MG63 (cell line): ENCODE data around the gene HMGB3. TPM values are rescaled to one million over a fixed set of nuclear protein-coding genes. Genes with fewer than 3 reads are reported as not detected.
"Not testable (repeated sequence)": the region's sequence is repeated elsewhere in the genome, so short reads cannot be mapped to it uniquely, and the experiment has no call there.

ENCODE experiments used
- DNase-seq: peaks from one replicate; pipeline ENCODE4 v3.0.0-alpha.2; 2020
- H3K27me3 ChIP-seq: fragments of 250-450 bp; sonication (Bioruptor Pico); 2 replicates; pipeline ENCODE4 v1.5.1; 2020; ENCODE audit warnings: mild to moderate bottlenecking, moderate library complexity
- H3K36me3 ChIP-seq: fragments of 250-450 bp; sonication (Bioruptor Pico); 2 replicates; pipeline ENCODE4 v1.5.1; 2020; ENCODE audit warnings: mild to moderate bottlenecking, moderate library complexity
- H3K4me3 ChIP-seq: fragments of 250-450 bp; sonication (Bioruptor Pico); 2 replicates; pipeline ENCODE4 v1.5.1; 2020; ENCODE audit warnings: mild to moderate bottlenecking, moderate library complexity
- H3K9me3 ChIP-seq: fragments of 250-450 bp; sonication (Bioruptor Pico); 2 replicates; pipeline ENCODE4 v1.5.1; 2020; ENCODE audit warnings: mild to moderate bottlenecking, moderate library complexity
- total RNA-seq: library from RNA; depleted of rRNA; stranded (reverse); fragments of >200 nt; shearing (Covaris generic); gene quantifications from 2 replicates; pipeline ENCODE4 v1.2.3, GENCODE V29; 2014; ENCODE audit warnings: low replicate concordance

HMGB3 gene
- total RNA-seq, 1 experiment from 2014 or later = 7.0 TPM

DNA sequence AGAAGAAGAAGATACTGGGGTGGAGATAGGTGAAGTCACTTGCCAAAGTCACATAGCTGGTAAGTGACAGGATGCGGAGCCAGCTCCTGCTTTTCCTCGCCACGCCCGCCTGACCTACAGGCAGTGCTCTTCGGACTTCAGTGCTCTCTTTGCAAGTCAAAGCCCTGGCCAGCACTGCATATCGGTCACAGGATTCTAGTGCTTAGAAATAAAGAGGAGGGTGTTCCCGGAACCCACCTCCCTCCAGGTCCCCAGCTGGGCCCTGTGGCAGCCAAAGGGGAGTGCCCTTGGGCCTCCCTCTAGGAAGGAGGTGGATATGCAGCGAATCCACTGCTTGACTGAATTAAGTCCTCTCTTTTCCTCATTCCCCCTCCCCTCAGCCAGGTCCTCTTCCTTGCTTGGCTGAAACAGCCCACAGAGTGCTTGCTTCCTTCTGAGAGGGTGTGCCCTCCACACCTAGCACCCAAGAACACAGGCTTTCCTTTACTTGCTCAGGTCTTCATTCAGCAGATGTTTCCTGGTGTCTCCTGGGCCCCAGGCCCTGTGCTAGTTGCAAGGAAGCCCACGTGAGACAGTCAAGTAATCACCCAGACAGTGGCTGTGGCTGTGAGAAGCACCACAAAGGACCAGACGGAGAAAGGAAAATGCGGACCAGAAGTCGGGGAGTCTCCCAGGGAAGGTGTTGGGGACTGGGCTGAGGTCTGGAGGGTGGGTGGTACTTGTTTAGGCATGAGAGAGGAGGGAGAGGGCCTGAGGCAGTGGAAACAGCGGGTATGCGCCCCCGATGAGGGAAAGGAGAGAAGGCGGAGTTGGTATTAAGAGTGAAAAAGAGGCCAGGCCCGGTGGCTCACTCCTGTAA lies 14.0 kb upstream of the HMGB3 start:
- H3K9me3 ChIP-seq = no peaks in the 10 kb centered on the region
- DNase-seq = no peak
- no peak overlapping the region for H3K4me3 ChIP-seq
- no peaks in the 10 kb centered on the region for H3K36me3 ChIP-seq
- no peaks in the 10 kb centered on the region for H3K27me3 ChIP-seq

DNA sequence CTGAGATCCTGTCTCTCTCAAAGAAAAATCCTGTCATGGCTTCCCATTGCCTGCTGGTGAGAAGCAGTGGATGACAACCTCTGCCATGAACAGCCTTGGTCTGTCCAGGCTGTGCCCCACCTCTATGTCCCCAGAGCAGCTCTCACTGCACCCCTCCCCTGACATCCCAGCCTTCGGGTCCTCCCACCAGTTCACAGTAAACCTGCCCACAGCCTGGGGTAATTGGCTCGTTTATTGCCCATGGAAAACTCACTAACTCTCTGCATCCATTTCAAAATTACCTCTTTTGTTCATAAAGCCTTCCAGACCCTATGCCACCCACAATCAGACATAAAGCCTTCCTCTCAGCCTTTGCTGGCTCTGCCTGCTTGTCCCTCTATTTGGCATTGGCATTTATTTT lies 10.7 kb upstream of the HMGB3 start:
- no peak for DNase-seq
- Histone ChIP-seq H3K27me3 (no peaks in the 10 kb centered on the region), H3K4me3 (no peak overlapping the region), H3K9me3 (no peaks in the 10 kb centered on the region), H3K36me3 (no peaks in the 10 kb centered on the region)

DNA sequence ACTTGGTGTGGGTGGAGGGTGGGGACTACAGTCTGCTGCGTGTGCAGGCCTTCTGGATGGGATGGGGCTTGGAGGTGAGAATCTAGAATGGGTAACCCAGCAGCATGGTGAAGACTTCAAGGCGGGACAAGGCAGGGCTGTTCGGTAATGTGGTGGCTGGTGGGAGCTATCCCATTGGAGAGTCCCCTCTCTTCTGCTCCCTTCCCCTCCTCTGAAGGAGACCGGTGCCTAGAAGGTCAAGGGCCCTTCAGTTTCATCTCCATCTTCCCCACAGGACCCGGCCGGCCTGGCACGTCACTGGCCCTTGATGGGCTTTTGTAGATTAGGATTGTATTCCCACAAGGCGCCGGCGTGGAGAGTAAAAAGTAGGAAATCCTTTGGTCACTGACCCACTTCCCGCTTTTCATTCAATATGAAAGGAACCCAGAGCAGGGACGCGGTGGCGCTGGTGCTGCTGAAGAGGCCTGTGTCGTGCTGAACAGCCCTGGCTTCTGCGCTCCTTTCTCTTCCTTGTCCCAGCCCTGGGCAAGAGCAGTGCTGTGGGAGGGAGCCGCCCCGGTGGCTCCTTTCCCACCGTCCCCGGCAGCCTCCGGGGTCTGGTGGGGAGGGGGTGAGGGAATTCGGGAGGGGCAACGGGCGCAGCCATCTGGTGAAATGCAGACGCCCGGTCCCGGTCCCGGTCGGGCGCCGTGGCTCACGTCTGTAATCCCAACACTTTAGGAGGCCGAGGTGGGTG lies 7.3 kb upstream of the HMGB3 start:
- no peak for DNase-seq
- Histone ChIP-seq H3K4me3 (no peak overlapping the region), H3K9me3 (no peaks in the 10 kb centered on the region), H3K27me3 (no peaks in the 10 kb centered on the region), H3K36me3 (no peaks in the 10 kb centered on the region)

DNA sequence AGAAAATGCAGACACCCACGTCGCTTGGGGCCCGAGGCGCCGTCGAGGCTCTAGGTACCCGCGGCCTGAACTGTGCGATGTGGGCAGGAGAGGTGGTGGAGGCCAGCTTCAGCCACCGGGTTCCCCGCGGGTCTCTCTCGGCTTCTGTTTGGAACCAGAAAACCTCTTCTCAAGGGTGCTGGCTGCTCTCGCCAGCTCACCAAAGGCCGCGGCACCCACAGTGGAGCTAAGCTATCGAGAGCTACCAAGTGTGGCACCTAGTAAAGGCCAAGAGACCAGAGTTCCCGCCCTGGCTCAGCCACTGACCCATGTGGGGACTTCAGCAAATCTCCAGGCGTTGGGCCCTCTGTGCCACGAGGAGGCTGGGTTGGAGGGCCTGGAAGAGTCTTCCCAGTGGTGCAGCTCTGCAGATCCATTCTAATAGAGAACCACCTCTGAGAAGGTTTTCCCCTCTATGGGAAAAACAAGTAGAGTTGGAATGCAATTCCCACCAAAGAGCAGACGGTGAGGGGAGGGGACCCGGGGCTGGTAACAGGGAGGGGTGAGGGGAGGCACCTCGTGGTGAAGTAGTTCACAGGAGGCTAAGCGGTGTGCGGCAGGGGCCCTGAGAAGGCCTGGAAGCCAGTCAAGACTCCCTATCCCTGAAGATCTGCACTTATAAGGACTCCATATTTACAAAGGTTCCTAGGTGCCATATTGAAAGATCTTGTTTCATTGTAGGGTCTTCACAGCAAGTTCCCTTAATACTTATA lies 5.5 kb upstream of the HMGB3 start:
- H3K4me3 ChIP-seq = no peak overlapping the region
- H3K27me3 ChIP-seq = no peaks in the 10 kb centered on the region
- DNase-seq = no peak
- no peaks in the 10 kb centered on the region for H3K9me3 ChIP-seq
- H3K36me3 ChIP-seq = no peaks in the 10 kb centered on the region

DNA sequence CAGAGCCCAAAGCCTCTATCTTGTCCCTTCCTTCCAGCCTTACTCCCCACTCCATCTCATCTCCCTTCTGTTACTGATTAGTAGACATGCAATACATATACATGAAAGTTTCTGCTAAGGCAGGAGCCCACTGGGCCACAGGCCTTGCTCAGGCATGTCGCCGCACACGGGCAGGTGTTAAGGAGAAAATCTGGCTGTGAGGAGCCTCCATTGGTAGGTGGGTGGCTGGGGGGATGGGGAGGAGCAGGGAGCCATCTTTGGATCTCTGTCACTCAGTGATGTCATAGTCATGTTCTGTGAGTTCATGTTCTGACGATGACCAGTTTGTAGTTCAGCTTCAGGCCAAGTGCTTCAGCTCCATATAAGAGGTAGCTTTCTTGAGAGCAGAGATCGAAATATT lies 2.9 kb upstream of the HMGB3 start:
- Histone ChIP-seq H3K4me3 (no peak overlapping the region), H3K36me3 (no peaks in the 10 kb centered on the region), H3K27me3 (no peaks in the 10 kb centered on the region), H3K9me3 (no peaks in the 10 kb centered on the region)
- no peak for DNase-seq

DNA sequence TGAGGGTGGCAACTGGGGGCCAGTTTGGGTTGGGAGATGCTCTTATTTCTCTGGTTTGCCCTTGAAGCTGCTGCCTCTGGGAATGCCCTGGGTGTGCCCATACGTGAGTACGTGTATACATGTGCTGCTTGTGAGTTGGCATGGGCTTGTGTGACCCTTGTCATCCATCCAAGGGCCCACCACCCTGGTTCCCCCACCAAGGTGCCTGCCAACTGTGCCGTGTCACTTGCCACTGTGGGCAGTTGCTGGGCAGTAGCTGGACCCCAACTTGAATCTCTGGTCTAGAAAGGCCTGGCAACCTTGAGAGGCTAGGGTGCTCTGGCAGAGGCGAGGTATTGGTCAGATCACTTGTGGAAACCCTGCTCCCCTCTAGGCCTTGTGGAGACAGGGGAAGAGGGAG lies 2.4 kb upstream of the HMGB3 start:
- DNase-seq = no peak

DNA sequence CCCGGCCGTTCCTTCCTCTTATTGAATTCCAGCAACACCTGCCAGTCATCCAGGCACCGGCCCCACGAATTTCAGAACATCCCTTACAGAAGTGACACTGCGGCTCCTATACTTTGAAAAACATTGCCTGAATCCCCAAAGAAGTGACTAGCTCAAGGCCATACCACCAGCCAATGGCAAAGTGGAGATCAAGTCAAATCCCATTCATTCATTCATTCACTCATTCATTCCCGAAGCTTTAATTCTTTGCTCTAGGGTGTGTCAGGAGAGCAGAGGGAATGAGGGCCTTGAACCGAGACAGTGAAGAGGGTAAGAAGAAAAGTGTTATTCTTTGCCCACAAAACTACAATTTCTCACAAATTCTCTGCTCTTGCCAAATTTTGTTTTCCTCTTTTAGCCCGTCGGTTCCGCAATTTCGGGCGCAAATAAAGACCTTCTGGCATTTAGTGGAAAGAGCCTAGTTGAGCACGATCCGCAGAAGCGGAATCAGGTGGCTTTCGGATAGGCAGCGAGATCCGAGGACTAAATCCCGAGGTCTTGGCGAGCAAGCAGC lies 824 bp upstream of the HMGB3 start:
- no peak for DNase-seq
- peak overlapping the region; percentile 52 for H3K4me3 ChIP-seq
- H3K36me3 ChIP-seq = peaks cover 3% of the 10 kb centered on the region; the same call in 1 of the 2 replicates
- H3K27me3 ChIP-seq = no peaks in the 10 kb centered on the region
- no peaks in the 10 kb centered on the region for H3K9me3 ChIP-seq

More for the DNA sequence above, 2.4 kb upstream of the HMGB3 start:
- H3K4me3 ChIP-seq = no peak overlapping the region
- H3K9me3 ChIP-seq = no peaks in the 10 kb centered on the region
- no peaks in the 10 kb centered on the region for H3K36me3 ChIP-seq
- no peaks in the 10 kb centered on the region for H3K27me3 ChIP-seq

DNA sequence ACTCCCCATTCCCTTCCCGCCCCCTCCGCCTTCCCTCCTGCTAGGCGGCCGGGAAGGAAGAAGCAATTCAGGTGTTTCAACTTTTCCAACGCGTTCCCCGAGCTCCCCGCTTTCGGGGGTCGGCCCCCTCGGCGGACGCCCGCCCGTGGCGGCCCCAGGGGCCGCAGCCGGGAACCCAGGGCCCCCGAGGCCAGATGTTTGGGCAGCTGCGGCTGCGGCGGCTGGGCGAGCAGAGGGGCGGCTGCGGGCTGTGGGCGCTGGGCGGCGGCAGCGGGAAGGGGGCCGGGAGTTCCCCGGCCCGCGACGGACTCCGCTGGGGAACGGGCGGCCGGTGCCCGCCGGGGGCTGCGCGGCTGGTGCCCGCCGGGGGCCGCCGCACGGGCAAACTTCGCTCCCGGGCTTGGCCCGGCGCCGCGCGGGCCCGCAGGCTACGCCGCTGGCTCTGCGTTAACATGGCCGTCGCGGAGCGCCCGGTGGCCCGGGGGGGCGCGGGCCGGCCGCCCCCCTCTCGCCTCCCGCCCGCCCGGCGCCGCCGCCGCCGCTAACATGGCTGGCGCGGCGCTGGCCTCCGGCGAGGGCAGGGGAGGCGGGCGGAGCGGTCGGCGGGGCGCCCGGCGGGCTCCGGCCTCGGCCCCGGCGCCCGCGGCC lies 510 bp downstream of the HMGB3 start:
- peak; percentile 1 for DNase-seq
- Histone ChIP-seq H3K4me3 (peak overlapping the region; percentile 52), H3K27me3 (no peaks in the 10 kb centered on the region), H3K36me3 (peaks cover 3% of the 10 kb centered on the region; the same call in 1 of the 2 replicates), H3K9me3 (no peaks in the 10 kb centered on the region)

DNA sequence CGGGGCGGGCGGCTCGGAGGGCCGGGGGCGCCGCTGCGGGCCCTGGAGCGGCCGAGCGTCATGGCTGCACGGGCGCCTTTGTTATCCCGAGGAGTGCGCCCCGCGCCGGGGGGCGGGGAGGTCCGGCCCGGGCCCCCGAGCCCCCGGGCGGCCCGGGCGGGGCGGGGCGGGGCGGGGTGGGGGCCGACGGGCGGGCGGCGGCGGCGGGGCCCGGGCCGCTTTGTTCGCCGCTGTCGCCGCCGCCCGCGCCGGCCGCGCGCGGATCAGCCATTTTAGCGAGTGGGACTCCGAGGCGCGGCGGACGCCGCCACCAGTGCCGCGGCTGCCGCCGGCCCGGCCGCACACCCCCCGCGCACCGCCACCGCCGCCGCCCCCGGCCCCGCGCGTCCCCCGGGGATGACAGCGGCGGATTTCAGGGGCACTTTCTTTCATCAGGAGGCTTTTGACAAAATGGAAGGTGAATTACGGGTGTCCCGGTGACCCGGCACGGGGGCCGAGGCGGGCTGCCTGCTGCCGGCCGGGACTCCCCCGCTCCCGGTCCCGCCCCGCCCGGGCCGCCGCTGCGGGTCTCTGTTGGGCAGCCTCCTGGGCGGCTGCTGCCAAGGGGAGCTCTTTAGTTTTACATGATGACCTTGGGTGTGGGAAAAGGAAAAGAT lies 1.2 kb downstream of the HMGB3 start:
- H3K36me3 ChIP-seq = peaks cover 3% of the 10 kb centered on the region; the same call in 1 of the 2 replicates
- H3K4me3 ChIP-seq = peak overlapping the region; percentile 37
- DNase-seq = peak; percentile 2
- no peaks in the 10 kb centered on the region for H3K9me3 ChIP-seq
- H3K27me3 ChIP-seq = no peaks in the 10 kb centered on the region

DNA sequence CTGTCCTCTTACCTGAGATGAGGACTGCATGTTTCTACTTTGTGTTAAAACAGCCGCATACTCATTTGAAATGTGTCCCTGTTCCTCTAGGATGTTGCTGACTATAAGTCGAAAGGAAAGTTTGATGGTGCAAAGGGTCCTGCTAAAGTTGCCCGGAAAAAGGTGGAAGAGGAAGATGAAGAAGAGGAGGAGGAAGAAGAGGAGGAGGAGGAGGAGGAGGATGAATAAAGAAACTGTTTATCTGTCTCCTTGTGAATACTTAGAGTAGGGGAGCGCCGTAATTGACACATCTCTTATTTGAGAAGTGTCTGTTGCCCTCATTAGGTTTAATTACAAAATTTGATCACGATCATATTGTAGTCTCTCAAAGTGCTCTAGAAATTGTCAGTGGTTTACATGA lies 4.6 kb downstream of the HMGB3 start:
- not testable (repeated sequence) for H3K27me3 ChIP-seq, H3K36me3 ChIP-seq, H3K4me3 ChIP-seq

DNA sequence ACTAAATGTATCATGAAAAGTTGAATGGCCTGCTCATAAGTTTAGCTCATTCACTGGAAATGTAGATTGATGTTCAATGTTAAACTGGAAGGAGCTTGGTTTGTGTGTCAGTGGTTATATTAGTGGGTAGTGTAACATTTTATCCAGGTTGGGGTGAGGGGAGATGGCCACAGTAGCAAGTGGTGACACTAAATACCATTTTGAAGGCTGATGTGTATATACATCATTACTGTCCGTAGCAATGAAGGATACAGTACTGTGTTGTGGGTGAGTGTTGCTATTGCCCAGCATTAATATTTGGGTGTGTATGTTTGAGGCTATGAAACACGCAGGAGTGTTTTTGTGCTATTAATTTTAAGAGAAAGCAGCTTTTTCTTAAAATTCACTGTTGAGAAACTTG lies 6.3 kb downstream of the HMGB3 start:
- H3K4me3 ChIP-seq = no peak overlapping the region

More for the DNA sequence above, 4.6 kb downstream of the HMGB3 start:
- not testable (repeated sequence) for DNase-seq, H3K9me3 ChIP-seq

DNA sequence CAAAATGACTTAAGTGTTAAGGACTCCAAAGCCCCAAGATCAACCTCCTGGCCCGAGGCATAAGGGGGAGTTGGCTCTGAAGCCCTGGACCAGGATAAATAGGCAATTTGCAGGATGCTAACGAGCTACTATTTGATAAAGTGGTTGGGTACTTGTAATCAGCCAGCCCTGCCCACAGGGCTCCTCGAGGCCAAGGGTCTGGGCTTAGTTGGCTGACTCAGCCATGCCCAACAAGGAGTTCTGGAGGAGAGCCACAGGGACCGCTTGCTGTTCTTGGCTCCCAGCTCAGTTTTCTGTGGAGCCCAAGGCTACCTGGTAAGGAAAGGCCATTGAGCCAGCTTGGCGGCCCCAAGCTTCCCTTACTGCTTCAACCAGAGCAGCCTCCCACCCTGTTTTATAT lies 7.8 kb downstream of the HMGB3 start:
- H3K4me3 ChIP-seq = no peak overlapping the region
- H3K27me3 ChIP-seq = no peaks in the 10 kb centered on the region
- no peaks in the 10 kb centered on the region for H3K9me3 ChIP-seq
- peaks cover 3% of the 10 kb centered on the region; the same call in 1 of the 2 replicates for H3K36me3 ChIP-seq
- DNase-seq = peak; percentile 54

More for the DNA sequence above, 6.3 kb downstream of the HMGB3 start:
- H3K27me3 ChIP-seq = no peaks in the 10 kb centered on the region
- no peaks in the 10 kb centered on the region for H3K9me3 ChIP-seq
- peaks cover 3% of the 10 kb centered on the region; the same call in 1 of the 2 replicates for H3K36me3 ChIP-seq
- DNase-seq = no peak

DNA sequence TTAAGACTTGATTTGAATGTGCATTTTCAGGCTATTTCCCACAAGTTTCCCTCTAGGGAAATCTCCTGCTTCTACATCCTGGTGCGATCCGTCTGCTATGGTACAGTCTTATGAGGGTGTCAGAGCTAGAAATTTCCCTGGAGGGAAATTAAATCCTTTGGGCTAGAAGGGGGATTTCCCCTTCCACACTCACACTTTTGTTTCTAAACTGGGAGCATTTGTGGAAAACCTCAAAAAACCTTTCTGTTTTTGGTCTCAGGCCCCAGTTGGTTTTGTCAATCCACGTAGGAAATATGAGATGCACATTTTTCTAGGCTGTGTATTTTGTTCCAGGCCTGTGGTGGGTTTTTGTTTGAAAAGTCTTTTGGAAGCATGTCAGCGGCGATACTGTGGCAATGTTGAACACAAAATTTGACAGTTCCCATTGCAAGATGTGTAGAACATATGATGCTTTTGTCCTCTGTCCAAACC lies 17.8 kb downstream of the HMGB3 start:
- no peak for DNase-seq
- H3K9me3 ChIP-seq = no peaks in the 10 kb centered on the region
- no peak overlapping the region for H3K4me3 ChIP-seq
- no peaks in the 10 kb centered on the region for H3K27me3 ChIP-seq
- H3K36me3 ChIP-seq = no peaks in the 10 kb centered on the region

DNA sequence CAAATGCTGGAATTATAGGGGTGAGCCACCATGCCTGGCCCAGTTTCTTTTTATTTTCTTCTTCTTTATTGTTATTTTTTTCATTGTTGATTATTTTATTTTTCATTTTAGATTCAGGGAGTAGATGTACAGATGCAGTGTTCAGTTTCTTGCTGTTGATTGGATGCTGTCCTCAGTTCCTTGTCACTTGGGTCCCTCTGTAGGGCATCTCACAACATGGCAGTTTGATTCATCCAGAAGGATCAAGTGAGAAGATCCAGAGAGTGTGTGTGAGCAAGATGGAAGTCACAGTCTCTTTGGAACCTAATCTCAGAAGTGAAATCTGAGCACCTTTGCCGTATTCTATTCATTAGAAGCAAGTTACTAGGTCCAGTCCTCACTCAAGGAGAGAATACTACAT lies 20.9 kb downstream of the HMGB3 start:
- DNase-seq = no peak
- H3K4me3 ChIP-seq = no peak overlapping the region
- H3K9me3 ChIP-seq = no peaks in the 10 kb centered on the region
- no peaks in the 10 kb centered on the region for H3K36me3 ChIP-seq
- no peaks in the 10 kb centered on the region for H3K27me3 ChIP-seq

DNA sequence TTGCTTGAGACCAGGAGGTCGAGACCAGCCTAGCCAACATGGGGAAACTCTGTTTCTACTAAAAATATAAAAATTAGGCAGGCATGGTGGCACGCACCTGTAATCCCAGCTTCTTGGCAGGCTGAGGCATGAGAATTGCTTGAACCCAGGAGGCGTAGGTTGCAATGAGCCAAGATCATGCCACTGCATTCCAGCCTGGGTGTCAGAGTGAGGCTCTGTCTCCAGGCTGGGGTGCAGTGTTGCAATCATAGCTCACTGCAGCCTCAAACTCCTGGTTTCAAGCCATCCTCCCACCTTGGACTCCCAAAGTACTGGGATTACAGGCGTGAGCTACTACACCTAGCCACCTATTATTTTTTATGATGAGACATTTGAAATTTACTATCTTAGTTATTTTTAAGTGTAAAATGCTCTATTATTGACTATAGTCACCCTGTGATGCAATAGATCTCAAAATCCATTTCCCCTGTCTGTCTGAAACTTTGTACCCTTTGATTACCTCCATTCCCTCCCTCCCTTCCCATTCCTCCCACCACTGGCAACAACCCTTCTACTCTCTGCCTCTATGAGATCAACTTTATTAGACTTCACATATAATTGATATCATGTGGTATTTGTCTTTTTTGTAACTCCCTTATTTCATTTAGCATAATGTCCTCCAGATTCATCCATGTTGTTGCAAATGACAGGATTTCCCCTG lies 23.4 kb downstream of the HMGB3 start:
- no peaks in the 10 kb centered on the region for H3K36me3 ChIP-seq
- H3K9me3 ChIP-seq = no peaks in the 10 kb centered on the region
- H3K27me3 ChIP-seq = no peaks in the 10 kb centered on the region
- no peak overlapping the region for H3K4me3 ChIP-seq
- no peak for DNase-seq
